AG08395 (cell line): Measurements from ENCODE around the gene KLHDC10.
"Not testable (repeated sequence)": the region's sequence is repeated elsewhere in the genome, so short reads cannot be mapped to it uniquely, and the experiment has no call there.

Source experiments
- DNase-seq: peaks from one replicate; pipeline ENCODE4 v3.0.0; 2012; ENCODE audit warnings: mixed read lengths, low spot score

KLHDC10 gene, protein sequence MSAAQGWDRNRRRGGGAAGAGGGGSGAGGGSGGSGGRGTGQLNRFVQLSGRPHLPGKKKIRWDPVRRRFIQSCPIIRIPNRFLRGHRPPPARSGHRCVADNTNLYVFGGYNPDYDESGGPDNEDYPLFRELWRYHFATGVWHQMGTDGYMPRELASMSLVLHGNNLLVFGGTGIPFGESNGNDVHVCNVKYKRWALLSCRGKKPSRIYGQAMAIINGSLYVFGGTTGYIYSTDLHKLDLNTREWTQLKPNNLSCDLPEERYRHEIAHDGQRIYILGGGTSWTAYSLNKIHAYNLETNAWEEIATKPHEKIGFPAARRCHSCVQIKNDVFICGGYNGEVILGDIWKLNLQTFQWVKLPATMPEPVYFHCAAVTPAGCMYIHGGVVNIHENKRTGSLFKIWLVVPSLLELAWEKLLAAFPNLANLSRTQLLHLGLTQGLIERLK

GRCh38 chr7:130069978-130070860 lies at the start of gene KLHDC10:
KLHDC10 (plus strand) TSS chr7:130070534; CDS start chr7:130070644, 110 bp downstream.
- DNase-seq, result peak; percentile 98

DNA sequence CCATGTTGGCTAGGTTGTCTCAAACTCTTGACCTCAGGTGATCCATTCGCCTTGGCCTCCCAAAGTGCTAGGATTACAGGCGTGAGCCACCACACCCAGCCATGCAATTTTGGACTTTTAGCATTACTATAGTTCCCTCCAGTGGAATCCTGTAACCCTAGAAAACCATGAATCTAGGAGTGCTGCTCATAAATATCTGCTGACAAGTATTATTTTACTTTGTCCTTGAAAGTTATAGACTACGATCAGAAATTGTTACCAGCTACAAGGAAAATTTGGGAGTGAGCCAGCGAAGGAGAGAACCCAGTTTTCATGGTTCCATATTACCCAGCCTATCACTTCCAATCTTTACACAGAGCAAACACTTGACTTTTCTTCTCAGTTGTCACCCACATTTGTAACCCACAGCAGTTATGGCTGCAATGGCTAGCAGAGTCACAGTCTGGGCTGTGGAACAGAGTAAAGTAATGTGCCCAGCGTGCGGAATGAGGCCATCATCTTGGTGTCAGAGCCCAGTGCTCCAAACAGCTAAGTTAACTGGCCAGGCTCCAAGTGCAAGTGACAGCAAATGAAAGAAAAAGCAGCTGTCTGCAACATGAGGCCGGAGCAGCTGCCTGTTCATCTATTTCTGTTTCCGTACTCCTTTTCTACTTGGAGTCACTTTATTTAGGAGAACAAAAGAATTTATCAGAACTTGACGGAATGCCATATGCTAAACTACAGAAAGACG lies 49.1 kb upstream of the KLHDC10 start:
- no peak for DNase-seq

- DNase-seq, result no peak
These were observed 48.2 kb upstream of the KLHDC10 start for GRCh38 chr7:130022115-130022514.

DNA sequence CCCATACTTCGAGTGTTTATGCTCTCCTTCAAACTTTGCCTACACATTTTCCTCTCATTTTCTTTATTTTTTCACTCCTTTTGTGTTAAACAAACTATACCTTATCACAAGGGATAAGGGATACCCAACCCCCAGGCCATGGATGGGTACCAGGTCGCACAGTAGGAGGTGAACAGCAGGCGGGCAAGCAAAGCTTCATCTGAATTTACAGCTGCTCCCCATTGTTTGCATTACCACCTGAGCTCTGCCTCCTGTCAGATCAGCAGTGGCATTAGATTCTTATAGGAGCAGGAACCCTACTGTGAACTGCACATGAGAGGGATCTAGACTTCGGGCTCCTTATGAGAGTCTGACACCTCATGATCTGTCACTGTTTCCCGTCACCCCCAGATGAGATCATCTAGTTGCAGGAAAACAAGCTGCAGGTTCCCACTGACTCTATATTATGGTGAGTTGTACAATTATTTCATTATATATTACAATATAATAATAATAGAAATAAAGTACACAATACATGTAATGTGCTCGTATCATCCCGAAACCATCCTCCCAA lies 47.6 kb upstream of the KLHDC10 start:
- DNase-seq, result no peak

GRCh38 chr7:130024390-130024789 lies 45.9 kb upstream of the KLHDC10 start:
- no peak for DNase-seq

- no peak for DNase-seq
These were observed 37.6 kb upstream of the KLHDC10 start for GRCh38 chr7:130032698-130033097.

GRCh38 chr7:130037703-130038102 lies 32.6 kb upstream of the KLHDC10 start:
- DNase-seq, result no peak

DNA sequence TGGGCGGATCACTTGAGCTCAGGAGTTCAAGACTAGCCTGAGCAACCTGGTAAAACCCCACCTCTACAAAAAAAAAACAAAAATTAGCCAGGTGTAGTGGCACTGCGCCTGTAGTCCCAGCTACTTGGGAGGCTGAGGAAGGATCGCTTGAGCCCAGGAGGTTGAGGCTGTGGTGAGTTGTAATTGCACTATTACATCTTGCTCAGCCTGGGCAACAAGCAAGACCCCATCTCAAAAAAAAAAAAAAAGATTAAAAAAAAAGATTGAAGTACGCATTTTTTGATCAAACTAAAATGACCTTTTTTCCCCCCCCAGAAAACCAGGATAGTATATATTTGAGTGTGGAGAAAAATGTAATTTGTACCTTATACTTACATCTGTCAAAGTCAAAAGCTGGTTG lies 29.8 kb upstream of the KLHDC10 start:
- no peak for DNase-seq

DNA sequence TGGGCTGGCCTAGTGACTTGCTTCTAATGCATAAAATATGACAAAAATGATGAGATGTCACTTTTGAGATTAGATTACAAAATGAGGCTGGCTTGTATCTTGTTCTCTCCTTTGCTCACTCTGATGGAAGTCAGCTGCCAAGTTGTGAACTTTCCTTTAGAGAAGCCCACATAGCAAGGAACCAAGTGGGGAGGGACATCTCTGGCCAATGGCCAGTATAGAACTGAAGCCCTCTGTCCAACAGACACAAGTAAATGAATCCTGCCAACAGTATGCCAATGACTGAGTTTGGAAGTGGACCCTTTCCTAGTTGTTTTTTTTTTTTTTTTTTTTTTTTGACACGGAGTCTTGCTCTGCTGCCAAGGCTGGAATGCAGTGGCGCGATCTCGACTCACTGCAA lies 22.5 kb upstream of the KLHDC10 start:
- DNase-seq, result no peak

DNA sequence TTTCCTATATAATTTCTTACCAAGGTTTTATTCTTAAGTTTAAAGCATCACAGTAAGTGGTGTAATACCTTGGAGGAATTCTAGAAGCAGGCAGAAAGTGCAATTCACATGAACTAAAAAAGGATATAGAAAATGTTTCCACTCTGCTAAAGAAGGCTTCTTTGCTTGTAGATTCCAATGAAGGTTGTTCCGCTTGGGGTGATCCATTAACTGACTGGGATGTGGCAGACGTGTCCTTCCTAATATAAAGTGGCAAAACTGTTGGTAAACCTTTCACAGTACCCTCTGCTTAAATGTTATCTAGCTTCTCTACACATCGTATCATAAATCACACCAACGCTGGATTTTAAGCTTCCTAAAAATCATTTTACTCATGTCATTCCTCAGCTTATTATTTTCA lies 21.4 kb upstream of the KLHDC10 start:
- DNase-seq, result no peak

DNA sequence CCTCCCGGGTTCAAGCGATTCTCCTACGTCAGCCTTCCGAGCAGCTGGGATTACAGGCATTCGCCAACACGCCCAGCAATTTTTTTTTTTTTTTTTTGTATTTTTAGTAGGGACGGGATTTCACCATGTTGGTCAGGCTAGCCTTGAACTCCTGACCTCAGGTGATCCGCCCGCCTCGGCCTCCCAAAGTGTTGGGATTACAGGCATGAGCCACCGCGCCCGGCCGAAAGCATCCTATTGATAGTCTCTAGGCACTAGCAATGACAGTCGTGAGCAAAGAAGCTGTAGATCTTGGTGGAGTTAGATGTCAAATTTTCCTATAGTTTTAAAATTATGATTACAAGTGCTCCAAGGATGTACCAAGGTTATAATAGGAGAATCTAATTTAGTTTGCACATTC lies 18.1 kb upstream of the KLHDC10 start:
- DNase-seq, result not testable (repeated sequence)

DNA sequence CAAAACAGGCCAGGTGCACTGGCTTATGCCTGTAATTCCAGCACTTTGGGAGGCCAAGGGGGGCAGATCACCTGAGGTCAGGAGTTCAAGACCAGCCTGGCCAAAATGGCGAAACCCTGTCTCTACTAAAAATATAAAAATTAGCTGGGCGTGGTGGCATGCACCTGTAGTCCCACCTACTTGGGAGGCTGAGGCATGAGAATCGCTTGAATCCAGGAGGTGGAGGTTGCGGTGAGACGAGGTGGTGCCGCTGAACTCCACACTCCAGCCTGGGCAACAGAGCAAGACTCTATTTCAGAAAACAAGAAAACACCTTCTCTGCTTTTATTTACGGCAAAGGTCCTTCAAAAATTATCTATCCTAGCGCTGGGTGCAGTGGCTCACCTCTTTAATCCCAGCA lies 15.1 kb upstream of the KLHDC10 start:
- DNase-seq, result not testable (repeated sequence)

DNA sequence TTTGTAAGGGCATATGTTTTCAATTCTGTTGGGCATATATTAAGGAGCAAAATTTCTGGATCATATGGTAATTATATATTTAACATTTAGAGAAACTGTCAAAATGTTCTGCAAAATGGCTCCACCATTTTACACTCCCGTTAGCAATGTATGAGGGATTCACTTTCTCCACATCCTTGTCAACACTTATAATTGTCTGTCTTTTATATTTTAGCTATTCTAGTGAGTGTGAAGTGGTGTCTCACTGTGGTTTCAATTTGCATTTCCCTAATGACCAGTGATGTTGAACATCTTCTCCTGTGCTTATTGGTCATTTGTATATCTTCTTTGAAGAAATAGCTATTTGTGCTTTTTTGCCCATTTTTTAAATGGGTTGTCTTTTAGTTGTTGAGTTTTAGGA lies 8.1 kb upstream of the KLHDC10 start:
- no peak for DNase-seq

DNA sequence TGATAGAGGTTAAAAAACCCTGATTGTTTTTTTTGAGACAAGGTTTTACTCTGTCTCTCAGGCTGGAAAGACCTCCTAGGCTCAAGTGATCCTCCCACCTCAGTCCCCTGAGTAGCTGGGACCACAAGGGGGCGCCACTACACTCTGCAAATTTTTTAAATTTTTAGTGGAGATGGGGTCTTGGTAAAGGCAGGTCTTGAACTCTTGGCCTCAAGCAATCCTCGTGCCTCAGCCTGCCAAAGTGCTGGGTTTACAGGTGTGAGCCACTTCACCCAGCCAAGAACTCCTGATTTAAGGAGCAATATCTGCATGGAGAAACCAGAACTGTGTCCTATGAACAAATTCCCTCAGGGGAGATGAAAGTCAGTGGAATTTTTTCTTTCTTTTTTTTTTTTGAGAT lies 7.3 kb upstream of the KLHDC10 start:
- no peak for DNase-seq

DNA sequence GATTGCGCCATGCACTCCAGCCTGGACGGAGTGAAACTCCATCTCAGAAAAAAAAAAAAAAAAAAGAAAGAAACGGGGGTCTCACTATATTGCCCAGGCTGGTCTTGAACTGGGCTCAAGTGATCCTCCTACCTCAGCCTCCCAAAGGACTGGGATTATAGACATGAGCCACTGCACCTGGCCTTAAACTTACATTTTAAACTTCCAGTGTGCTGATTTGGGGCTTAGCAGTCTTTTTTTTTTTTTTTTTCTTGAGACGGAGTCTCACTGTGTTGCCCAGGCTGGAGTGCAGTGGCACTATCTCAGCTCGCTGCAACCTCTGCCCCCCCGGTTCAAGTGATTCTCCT lies 5.8 kb upstream of the KLHDC10 start:
- not testable (repeated sequence) for DNase-seq

DNA sequence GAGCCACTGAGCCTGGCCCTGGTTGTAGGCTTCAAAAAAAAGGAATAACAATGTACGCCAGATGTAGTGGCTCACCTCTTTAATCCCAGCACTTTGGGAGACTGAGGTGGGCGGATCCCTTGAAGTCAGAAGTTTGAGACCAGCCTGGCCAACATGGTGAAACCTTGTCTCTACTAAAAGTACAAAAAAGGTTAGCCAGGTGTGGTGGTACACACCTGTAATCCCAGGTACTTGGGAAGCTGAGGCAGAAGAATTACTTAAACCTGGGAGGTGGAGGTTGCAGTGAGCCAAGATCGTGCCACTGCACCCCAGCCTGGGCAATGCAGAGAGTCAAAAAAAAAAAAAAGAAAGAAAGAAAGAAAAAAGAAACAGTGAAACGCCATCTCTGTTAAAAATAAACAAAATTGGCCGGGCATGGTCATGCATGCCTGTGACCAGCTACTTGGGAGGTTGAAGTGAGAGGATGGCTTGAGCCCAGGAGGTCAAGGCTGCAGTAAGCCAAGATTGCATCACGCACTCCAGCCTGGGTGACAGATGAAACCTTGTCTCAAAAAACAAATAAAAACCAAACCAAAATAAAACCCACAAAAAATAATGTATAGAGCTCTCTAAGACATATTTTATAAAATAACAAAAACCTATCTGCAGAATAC lies 4.7 kb upstream of the KLHDC10 start:
- no peak for DNase-seq

- DNase-seq, result no peak
These were observed 956 bp upstream of the KLHDC10 start for GRCh38 chr7:130069179-130069977.

GRCh38 chr7:130070861-130071622 lies 708 bp downstream of the KLHDC10 start:
- DNase-seq, result no peak

GRCh38 chr7:130071701-130072622 lies 1.6 kb downstream of the KLHDC10 start:
- peak; percentile 75 for DNase-seq
